ENCODE results near the gene KLHDC4. TPM values are rescaled to one million over a fixed set of nuclear protein-coding genes. Genes with fewer than 3 reads are reported as not detected.
A peak's percentile ranks its signal among the peaks of the same experiment; 100 is the strongest.

Gene KLHDC4
- total and polyA plus RNA-seq, 9 of the 15 experiments (the other 6 are each of a cell fraction or from before 2014, with no cell fraction given) = 1.3 to 68.1 (median 32.8) TPM

- Histone ChIP-seq H3K4me3 (no peak overlapping the region), H3K9ac (ENCODE audit: insufficient read depth in 1 of 2, low read depth in 2 of 2, low read length in 2 of 2) (peak overlapping the region; percentile 57 to 87), H3K9me3 (replicated peaks; ENCODE audit: control insufficient read depth, insufficient read depth, low read depth, low read length) (no peaks in the 10 kb centered on the region), H3K4me1 (replicated peaks in 1 of 2; ENCODE audit: control insufficient read depth in 2 of 2, insufficient read depth in 2 of 2, low read length in 2 of 2) (peaks cover 31 to 48% of the 10 kb centered on the region in 2 experiments), H4K20me1 (replicated peaks; ENCODE audit: control insufficient read depth, insufficient read depth, low read length) (peaks cover 3% of the 10 kb centered on the region), H3K27me3 (ENCODE audit: control insufficient read depth in 2 of 2, insufficient read depth in 2 of 2, low read length in 2 of 2) (no peaks in the 10 kb centered on the region), H3K36me3 (ENCODE audit: control insufficient read depth, insufficient read depth, low read length) (peaks cover 56% of the 10 kb centered on the region), H3K9me1 (ENCODE audit: control insufficient read depth, insufficient read depth, low read length) (peaks cover 15% of the 10 kb centered on the region), H2AFZ (ENCODE audit: low read depth, low read length) (peak overlapping the region; percentile 81), H3K27ac (ENCODE audit: extremely low read depth, low read depth, low read length) (peak overlapping the region; percentile 77), H3K79me2 (ENCODE audit: control insufficient read depth, insufficient read depth, low read length) (peaks cover 35% of the 10 kb centered on the region), H3K4me2 (ENCODE audit: insufficient read depth, low read length) (peak overlapping the region; percentile 84)
- intact Hi-C loops (cut with micrococcal nuclease) = no loop called here
- ChIA-PET POLR2A (interaction anchor here (0.7 to 1.5 kb wide), 6 partner anchors 9 to 106 kb away, joined by 3 to 7 read pairs (median 3); no protein-coding TSS in a partner anchor), CTCF (ENCODE audit: low intra/inter-chr PET ratio) (interaction anchor here (0.6 kb wide), 1 partner anchor 58 kb away, joined by 3 read pairs; no protein-coding TSS in a partner anchor)
- peak; percentile 100 for FAIRE-seq
- ATAC-seq = peak; percentile 97
- 7% methylated on average over 32 of the region's 33 CpGs for WGBS (ENCODE audit: insufficient coverage, low coverage, missing lambda C conversion rate)
- in situ Hi-C loops (cut with MboI) = no loop called here
- peak; percentile 96 to 98 (median 96) for DNase-seq (ENCODE audit: extremely low read depth in 1 of 4, low spot score in 3 of 4)
- BruUV-seq (replicated peaks) = no TSS peak
- no peak for TF ChIP-seq ZNF24 (IDR thresholded peaks at IDR 0.05)
- peak; percentile 39; the same call in 1 of the 2 replicates for TF ChIP-seq ZNF239 (CRISPR knock-in tag; IDR thresholded peaks at IDR 0.05)
- TF ChIP-seq ZNF12 (CRISPR knock-in tag; IDR thresholded peaks at IDR 0.05) = no peak
- peak; percentile 66; the same call in 1 of the 2 replicates for TF ChIP-seq JUND (IDR thresholded peaks at IDR 0.05; ENCODE audit: borderline replicate concordance, low read depth, low read length)
- TF ChIP-seq JUND (tag; IDR thresholded peaks at IDR 0.05; ENCODE audit: borderline replicate concordance, low read depth, low read length) = peak; percentile 46; the same call in 2 of the 3 replicates
- TF ChIP-seq ZBTB9 (CRISPR knock-in tag; IDR thresholded peaks at IDR 0.05) = peak; percentile 47; the same call in 1 of the 2 replicates
- peak; percentile 95 for TF ChIP-seq CXXC5 (CRISPR knock-in tag; IDR thresholded peaks at IDR 0.05)
- no peak for TF ChIP-seq PBX2 (CRISPR knock-in tag; IDR thresholded peaks at IDR 0.05; ENCODE audit: low read depth)
- TF ChIP-seq PBX2 (tag; conservative IDR thresholded peaks at IDR 0.05; ENCODE audit: low read depth) = no peak
- TF ChIP-seq ARID3B (CRISPR knock-in tag; IDR thresholded peaks at IDR 0.05; ENCODE audit: borderline replicate concordance) = no peak
- TF ChIP-seq SP2 (IDR thresholded peaks at IDR 0.05; ENCODE audit: extremely low read depth, low read depth, low read length, poor library complexity, severe bottlenecking) = no peak
- TF ChIP-seq MECOM (CRISPR knock-in tag; IDR thresholded peaks at IDR 0.05) = no peak
- no peak; the same call in 1 of the 2 replicates for TF ChIP-seq ZFX (CRISPR knock-in tag; IDR thresholded peaks at IDR 0.05)
- no peak for TF ChIP-seq POU5F1 (IDR thresholded peaks at IDR 0.05; ENCODE audit: borderline replicate concordance, low read depth, low read length, partially characterized antibody)
- TF ChIP-seq CBFA2T2 (conservative IDR thresholded peaks at IDR 0.05) = peak; percentile 86
Measured at GRCh38 chr16:87721622-87722585, 43.9 kb downstream of the KLHDC4 start.
